A549 (cell line): ENCODE data around the gene MS4A8. TPM values are rescaled to one million over a fixed set of nuclear protein-coding genes. Genes with fewer than 3 reads are reported as not detected.

Source experiments
- ATAC-seq, 2 experiments: fragments of 200-7000 bp in 1 of 2; fragments of >200 bp in 1 of 2; cut with Nextera tagmentation in 1 of 2; cut with Tn5 transposase in 1 of 2; 3 replicates each; pipeline versions ENCODE4 v1.8.0 to v1.9.1; 2018 to 2020; ENCODE audit warnings: mild to moderate bottlenecking in 1 of 2, moderate library complexity in 1 of 2
- CTCF ChIA-PET: fragments of 300-600 bp; sonication (Branson Sonifier 250); formaldehyde crosslinking; extraction: SDS; loops from one replicate; lab custom pipeline; 2021; ENCODE audit warnings: antibody characterized with exemption, inconsistent platforms; lab: Yijun Ruan, JAX
- POLR2A ChIA-PET: fragments of 350-600 bp; formaldehyde crosslinking; extraction: SDS; loops from one replicate; lab custom pipeline; 2021; ENCODE audit warnings: antibody characterized with exemption, inconsistent platforms; lab: Yijun Ruan, JAX
- DNase-seq, 2 experiments: peaks; one replicate each; pipeline versions ENCODE4 v3.0.0 to v3.0.0-alpha.2; 2011 to 2016; ENCODE audit warnings: low read depth in 1 of 2, low spot score in 1 of 2
- FAIRE-seq: peaks from 2 replicates; lab custom pipeline; 2011; peaks lifted over from hg19 to GRCh38; lab: Jason Lieb, UNC
- H3K27ac ChIP-seq, 2 experiments: fragments of >200 bp; sonication (Bioruptor Twin); formaldehyde crosslinking; 3 replicates each; pipeline ENCODE4 v1.5.1; 2016 to 2017
- H3K4me1 ChIP-seq: fragments of >200 bp; sonication (Bioruptor Twin); formaldehyde crosslinking; 3 replicates; pipeline ENCODE4 v1.6.1; 2016
- H3K4me2 ChIP-seq: fragments of >200 bp; sonication (Bioruptor Twin); formaldehyde crosslinking; 3 replicates; pipeline ENCODE4 v1.6.1; 2016
- H3K4me3 ChIP-seq: fragments of >200 bp; sonication (Bioruptor Twin); formaldehyde crosslinking; 3 replicates; pipeline ENCODE4 v1.5.1; 2016
- H3K9me3 ChIP-seq: fragments of >200 bp; sonication (Bioruptor Twin); formaldehyde crosslinking; 3 replicates; pipeline ENCODE4 v1.6.1; 2016
- CEBPB ChIP-seq, 2 experiments: fragments of >200 bp in 1 of 2; sonication (Bioruptor Twin) in 1 of 2; formaldehyde crosslinking in 1 of 2; IDR thresholded peaks; 2 replicates each; pipeline ENCODE4 v1.6.1; 2012 to 2016
- EHMT2 ChIP-seq: fragments of 200-600 bp; sonication (generic); IDR thresholded peaks from 2 replicates; pipeline ENCODE4 v1.6.1; 2016; ENCODE audit warnings: antibody characterized with exemption, low read depth, mild to moderate bottlenecking, moderate library complexity
- ESRRA ChIP-seq: fragments of 150-350 bp; IDR thresholded peaks from 2 replicates; pipeline ENCODE4 v1.6.1; 2014; ENCODE audit warnings: mild to moderate bottlenecking, low read length, borderline replicate concordance
- HDAC2 ChIP-seq: fragments of 200-600 bp; sonication (generic); IDR thresholded peaks from 2 replicates; pipeline ENCODE4 v1.6.1; 2016
- HMGXB4 ChIP-seq: fragments of 250-450 bp; sonication (Bioruptor Pico); IDR thresholded peaks from 2 replicates; pipeline ENCODE4 v1.5.0; 2021; ENCODE audit warnings: mild to moderate bottlenecking, moderate library complexity, borderline replicate concordance
- HOXA7 ChIP-seq: fragments of 250-450 bp; sonication (Bioruptor Pico); IDR thresholded peaks from 2 replicates; pipeline ENCODE4 v1.5.0; 2020; ENCODE audit warnings: mild to moderate bottlenecking, moderate library complexity
- HOXB5 ChIP-seq: fragments of 250-450 bp; sonication (Bioruptor Pico); IDR thresholded peaks from 2 replicates; pipeline ENCODE4 v1.5.0; 2020; ENCODE audit warnings: mild to moderate bottlenecking, moderate library complexity
- JUN ChIP-seq, 2 experiments: fragments of >200 bp; sonication (Bioruptor Twin); formaldehyde crosslinking; IDR thresholded peaks; 2 replicates in 1 of 2; 3 replicates in 1 of 2; pipeline ENCODE4 v1.6.1; 2016 to 2017
- MAFK ChIP-seq: fragments of 450-650 bp; IDR thresholded peaks from 2 replicates; pipeline ENCODE4 v1.6.1; 2014; ENCODE audit not compliant: partially characterized antibody
- MYC ChIP-seq: IDR thresholded peaks from 2 replicates; pipeline ENCODE4 v1.6.1; 2012; ENCODE audit warnings: mild to moderate bottlenecking, inconsistent platforms, low read length, improper control_type of control experiment, borderline replicate concordance
- NPAS2 ChIP-seq: fragments of 250-450 bp; sonication (Bioruptor Pico); IDR thresholded peaks from 2 replicates; pipeline ENCODE4 v1.8.0; 2022; ENCODE audit warnings: mild to moderate bottlenecking, moderate library complexity, borderline replicate concordance
- NR3C1 ChIP-seq: fragments of >200 bp; sonication (Bioruptor Twin); formaldehyde crosslinking; IDR thresholded peaks from 3 replicates; pipeline ENCODE4 v1.6.1; 2017
- RNF2 ChIP-seq: fragments of 200-600 bp; sonication (generic); IDR thresholded peaks from 2 replicates; pipeline ENCODE4 v1.6.1; 2016; ENCODE audit warnings: low read depth, mild to moderate bottlenecking, antibody characterized with exemption, moderate library complexity, borderline replicate concordance
- TFCP2L1 ChIP-seq: fragments of 250-450 bp; sonication (Bioruptor Pico); IDR thresholded peaks from 2 replicates; pipeline ENCODE4 v1.5.0; 2021; ENCODE audit warnings: mild to moderate bottlenecking
- ZSCAN20 ChIP-seq: fragments of 250-450 bp; sonication (Bioruptor Pico); IDR thresholded peaks from 2 replicates; pipeline ENCODE4 v1.8.0; 2022; ENCODE audit warnings: mild to moderate bottlenecking, moderate library complexity
- WGBS: methylation state at CpG from one replicate; pipeline ENCODE4 v1.1.6; 2017; ENCODE audit errors: missing lambda C conversion rate; 5-methylcytosine and 5-hydroxymethylcytosine counted together
- polyA plus RNA-seq, 4 experiments: library from polyadenylated mRNA; depleted of rRNA in 3 of 4; stranded (reverse); fragments of >200 nt; fragmentation: RNase III in 1 of 4; extraction: RNeasy Plus Mini Kit Qiagen cat#74134 plus additional on column Dnase treatment in 1 of 4; gene quantifications; 2 replicates in 3 of 4; 3 replicates in 1 of 4; pipeline ENCODE4 v1.2.3, GENCODE V29; 2011 to 2017
- TF ChIP-seq, protein P1 (sequence below): fragments of >200 bp; sonication (Bioruptor Twin); formaldehyde crosslinking; IDR thresholded peaks from 3 replicates; pipeline ENCODE4 v1.5.1; 2016
- TF ChIP-seq, protein P2 (sequence below): IDR thresholded peaks from 2 replicates; pipeline ENCODE4 v1.6.1; 2012

Gene MS4A8
- polyA plus RNA-seq, 2 of the 4 experiments (the other 2 are of a cell fraction), result not detected

DNA sequence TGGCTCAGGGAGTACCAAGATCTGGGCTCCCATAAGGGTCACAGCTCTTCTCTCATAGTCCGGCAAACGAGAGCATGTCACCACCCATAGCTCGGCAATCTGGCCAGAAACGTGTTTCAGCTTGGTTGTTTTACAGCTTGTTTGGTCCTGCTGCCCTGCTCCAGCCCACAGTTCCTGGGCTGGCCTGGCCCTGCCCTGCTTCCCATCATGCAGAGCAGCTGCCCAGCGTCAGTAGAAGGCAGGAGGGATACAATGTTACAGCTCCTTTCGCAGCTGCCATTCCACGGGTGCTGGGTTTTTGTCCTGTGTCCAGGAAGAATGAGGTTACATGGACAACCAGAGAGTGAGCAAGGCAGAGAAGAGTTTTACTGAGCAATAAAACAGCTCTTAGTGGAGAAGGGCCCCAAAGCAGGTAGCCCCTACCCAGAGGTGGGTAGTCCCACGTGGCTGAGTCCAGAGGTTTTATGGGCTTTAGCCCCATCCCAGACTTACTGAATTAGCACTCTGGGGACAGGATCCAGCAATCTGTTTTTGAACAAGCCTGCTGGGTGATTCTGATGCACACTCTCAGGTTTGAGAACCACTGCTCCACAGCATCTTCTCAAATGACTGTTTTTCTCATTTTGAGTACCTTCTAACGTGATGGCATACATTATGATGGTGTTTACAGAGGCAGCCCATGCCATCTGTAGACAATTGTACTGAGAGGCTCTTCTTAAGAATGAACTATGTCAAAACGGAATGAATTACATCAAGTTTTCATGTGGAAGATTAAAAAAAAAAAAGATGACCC, 19.3 kb downstream of the MS4A8 start:
- Histone ChIP-seq H3K9me3 (peaks cover 10% of the 10 kb centered on the region; the same call in 2 of the 3 replicates), H3K4me2 (no peak overlapping the region), H3K4me3 (no peak overlapping the region), H3K4me1 (no peaks in the 10 kb centered on the region), H3K27ac (no peak overlapping the region)
- TF ChIP-seq HDAC2, result no peak
- no peak for TF ChIP-seq CEBPB (IDR thresholded peaks at IDR 0.05)
- no peak for TF ChIP-seq HMGXB4
- no peak for TF ChIP-seq HOXB5 (CRISPR knock-in tag)
- TF ChIP-seq TFCP2L1 (CRISPR knock-in tag), result no peak
- no peak for TF ChIP-seq MAFK
- TF ChIP-seq, protein P1, sequence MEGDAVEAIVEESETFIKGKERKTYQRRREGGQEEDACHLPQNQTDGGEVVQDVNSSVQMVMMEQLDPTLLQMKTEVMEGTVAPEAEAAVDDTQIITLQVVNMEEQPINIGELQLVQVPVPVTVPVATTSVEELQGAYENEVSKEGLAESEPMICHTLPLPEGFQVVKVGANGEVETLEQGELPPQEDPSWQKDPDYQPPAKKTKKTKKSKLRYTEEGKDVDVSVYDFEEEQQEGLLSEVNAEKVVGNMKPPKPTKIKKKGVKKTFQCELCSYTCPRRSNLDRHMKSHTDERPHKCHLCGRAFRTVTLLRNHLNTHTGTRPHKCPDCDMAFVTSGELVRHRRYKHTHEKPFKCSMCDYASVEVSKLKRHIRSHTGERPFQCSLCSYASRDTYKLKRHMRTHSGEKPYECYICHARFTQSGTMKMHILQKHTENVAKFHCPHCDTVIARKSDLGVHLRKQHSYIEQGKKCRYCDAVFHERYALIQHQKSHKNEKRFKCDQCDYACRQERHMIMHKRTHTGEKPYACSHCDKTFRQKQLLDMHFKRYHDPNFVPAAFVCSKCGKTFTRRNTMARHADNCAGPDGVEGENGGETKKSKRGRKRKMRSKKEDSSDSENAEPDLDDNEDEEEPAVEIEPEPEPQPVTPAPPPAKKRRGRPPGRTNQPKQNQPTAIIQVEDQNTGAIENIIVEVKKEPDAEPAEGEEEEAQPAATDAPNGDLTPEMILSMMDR, result no peak
- no peak for TF ChIP-seq ZSCAN20 (CRISPR knock-in tag)
- no peak for TF ChIP-seq MYC
- TF ChIP-seq ESRRA, result no peak
- no peak for TF ChIP-seq EHMT2
- TF ChIP-seq NPAS2 (CRISPR knock-in tag), result no peak
- TF ChIP-seq NR3C1, result no peak
- TF ChIP-seq, protein P2, sequence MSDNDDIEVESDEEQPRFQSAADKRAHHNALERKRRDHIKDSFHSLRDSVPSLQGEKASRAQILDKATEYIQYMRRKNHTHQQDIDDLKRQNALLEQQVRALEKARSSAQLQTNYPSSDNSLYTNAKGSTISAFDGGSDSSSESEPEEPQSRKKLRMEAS, result no peak
- no peak for TF ChIP-seq RNF2
- no peak for TF ChIP-seq JUN (IDR thresholded peaks at IDR 0.05)
- FAIRE-seq, result no peak
- ATAC-seq, result no peak
- WGBS, result 8% methylated on average over 10 of the region's 10 CpGs
- POLR2A ChIA-PET, result no interaction called here
- CTCF ChIA-PET, result interaction anchor here (0.7 kb wide), 1 partner anchor 17 kb away, joined by 3 read pairs; no protein-coding TSS in a partner anchor
- no peak for DNase-seq

- ATAC-seq, result no peak
- no peak for DNase-seq
- TF ChIP-seq HMGXB4 (no peak), ZSCAN20 (CRISPR knock-in tag) (no peak), HOXA7 (CRISPR knock-in tag) (no peak)
- 30% methylated on average over 4 of the region's 4 CpGs for WGBS
- POLR2A ChIA-PET, result no interaction called here
- Histone ChIP-seq H3K27ac (no peak overlapping the region), H3K9me3 (peaks cover 10% of the 10 kb centered on the region; the same call in 2 of the 3 replicates), H3K4me3 (no peak overlapping the region), H3K4me1 (no peaks in the 10 kb centered on the region), H3K4me2 (no peak overlapping the region)
- FAIRE-seq, result no peak
- CTCF ChIA-PET, result no interaction called here
Measured at GRCh38 chr11:60719391-60719790, 20.0 kb downstream of the MS4A8 start.
